ENCODE data around the gene MTURN.

Gene MTURN

DNA sequence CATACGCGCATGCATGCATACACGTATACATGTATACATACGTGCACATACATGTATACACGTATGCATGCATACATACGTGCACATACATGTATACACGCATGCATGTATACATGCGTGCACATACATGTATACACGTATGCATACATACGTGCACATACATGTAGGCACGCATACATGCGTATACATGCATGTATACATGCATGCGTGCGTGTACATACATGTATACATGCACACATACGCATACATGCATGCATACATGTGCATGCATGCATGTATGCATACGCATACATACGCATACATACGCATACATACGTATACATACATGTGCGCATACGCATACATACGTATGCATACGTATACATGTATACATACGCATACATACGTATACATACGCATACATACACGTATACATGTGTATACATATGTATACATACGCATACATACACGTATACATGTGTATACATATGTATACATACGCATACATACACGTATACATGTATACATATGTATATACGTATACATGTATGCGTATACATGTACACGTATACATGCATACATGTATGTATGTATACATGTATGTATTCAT is 19.0 kb upstream of the MTURN start:
- TF ChIP-seq, protein P1, sequence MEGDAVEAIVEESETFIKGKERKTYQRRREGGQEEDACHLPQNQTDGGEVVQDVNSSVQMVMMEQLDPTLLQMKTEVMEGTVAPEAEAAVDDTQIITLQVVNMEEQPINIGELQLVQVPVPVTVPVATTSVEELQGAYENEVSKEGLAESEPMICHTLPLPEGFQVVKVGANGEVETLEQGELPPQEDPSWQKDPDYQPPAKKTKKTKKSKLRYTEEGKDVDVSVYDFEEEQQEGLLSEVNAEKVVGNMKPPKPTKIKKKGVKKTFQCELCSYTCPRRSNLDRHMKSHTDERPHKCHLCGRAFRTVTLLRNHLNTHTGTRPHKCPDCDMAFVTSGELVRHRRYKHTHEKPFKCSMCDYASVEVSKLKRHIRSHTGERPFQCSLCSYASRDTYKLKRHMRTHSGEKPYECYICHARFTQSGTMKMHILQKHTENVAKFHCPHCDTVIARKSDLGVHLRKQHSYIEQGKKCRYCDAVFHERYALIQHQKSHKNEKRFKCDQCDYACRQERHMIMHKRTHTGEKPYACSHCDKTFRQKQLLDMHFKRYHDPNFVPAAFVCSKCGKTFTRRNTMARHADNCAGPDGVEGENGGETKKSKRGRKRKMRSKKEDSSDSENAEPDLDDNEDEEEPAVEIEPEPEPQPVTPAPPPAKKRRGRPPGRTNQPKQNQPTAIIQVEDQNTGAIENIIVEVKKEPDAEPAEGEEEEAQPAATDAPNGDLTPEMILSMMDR (IDR thresholded peaks at IDR 0.05), result no peak
- H3K27ac ChIP-seq, result no peak overlapping the region
- no peak overlapping the region for H3K4me2 ChIP-seq (ENCODE audit: low read length)
- no peaks in the 10 kb centered on the region for H3K4me1 ChIP-seq
- no peaks in the 10 kb centered on the region for H3K9me3 ChIP-seq (ENCODE audit: control insufficient read depth, low read length)
- H3K9ac ChIP-seq, result no peak overlapping the region
- H2AFZ ChIP-seq, result no peak overlapping the region
- no peaks in the 10 kb centered on the region for H3K27me3 ChIP-seq (ENCODE audit: control insufficient read depth, insufficient read depth, low read length)
- H3K79me2 ChIP-seq, result no peaks in the 10 kb centered on the region
- no peak overlapping the region for H3K4me3 ChIP-seq (ENCODE audit: low read depth, low read length)
- no peaks in the 10 kb centered on the region for H3K36me3 ChIP-seq (ENCODE audit: control insufficient read depth, insufficient read depth, low read length)

DNA sequence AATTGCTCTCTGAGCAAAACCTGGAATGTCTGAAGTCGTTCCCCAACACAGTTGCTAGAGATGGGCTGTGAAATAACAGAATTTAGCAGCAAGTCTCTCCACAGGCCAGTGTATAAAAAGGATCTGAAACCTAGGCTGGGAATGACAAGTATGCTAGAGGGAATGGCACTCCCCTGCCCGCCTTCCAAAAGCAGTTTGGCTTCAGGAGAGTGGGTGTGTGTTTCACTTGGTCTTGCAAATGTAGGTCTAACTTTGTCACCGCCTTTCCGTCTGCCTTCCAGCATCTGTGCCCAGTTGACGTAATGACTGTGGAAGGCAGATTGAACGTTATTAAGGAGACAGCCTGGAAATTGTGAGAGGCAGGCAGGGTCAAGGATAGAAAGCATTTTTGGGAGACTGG is 18.0 kb upstream of the MTURN start:
- H3K9ac ChIP-seq, result no peak overlapping the region
- no peaks in the 10 kb centered on the region for H3K79me2 ChIP-seq
- no peaks in the 10 kb centered on the region for H3K27me3 ChIP-seq (ENCODE audit: control insufficient read depth, insufficient read depth, low read length)
- no peak overlapping the region for H3K4me2 ChIP-seq (ENCODE audit: low read length)
- H3K36me3 ChIP-seq (ENCODE audit: control insufficient read depth, insufficient read depth, low read length), result no peaks in the 10 kb centered on the region
- H3K4me3 ChIP-seq (ENCODE audit: low read depth, low read length), result no peak overlapping the region
- no peaks in the 10 kb centered on the region for H3K4me1 ChIP-seq
- no peaks in the 10 kb centered on the region for H3K9me3 ChIP-seq (ENCODE audit: control insufficient read depth, low read length)
- TF ChIP-seq, protein P1 (IDR thresholded peaks at IDR 0.05), result no peak
- no peak overlapping the region for H3K27ac ChIP-seq
- no peak overlapping the region for H2AFZ ChIP-seq

DNA sequence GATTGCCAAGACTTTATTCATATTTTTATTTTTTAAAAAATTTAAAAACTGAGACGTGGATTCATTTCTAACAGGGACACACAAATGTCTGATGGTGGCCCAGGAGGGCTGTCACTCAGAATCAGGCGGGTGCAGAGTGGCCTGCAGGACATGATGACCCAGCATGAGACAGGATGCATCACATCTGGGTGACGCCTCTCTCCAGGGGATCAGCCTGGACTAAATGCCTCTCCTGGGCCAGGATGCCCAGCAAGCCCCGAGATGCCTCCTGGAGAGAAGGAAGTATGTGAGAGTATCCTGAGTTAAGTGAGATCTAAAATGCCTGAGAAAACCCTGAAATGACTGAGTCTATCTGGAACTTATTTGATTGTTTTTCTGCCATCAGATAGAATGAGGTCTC is 16.9 kb upstream of the MTURN start:
- TF ChIP-seq, protein P1 (IDR thresholded peaks at IDR 0.05), result no peak
- no peak overlapping the region for H2AFZ ChIP-seq
- H3K9ac ChIP-seq, result no peak overlapping the region
- H3K27me3 ChIP-seq (ENCODE audit: control insufficient read depth, insufficient read depth, low read length), result no peaks in the 10 kb centered on the region
- no peak overlapping the region for H3K27ac ChIP-seq
- no peaks in the 10 kb centered on the region for H3K36me3 ChIP-seq (ENCODE audit: control insufficient read depth, insufficient read depth, low read length)
- no peaks in the 10 kb centered on the region for H3K9me3 ChIP-seq (ENCODE audit: control insufficient read depth, low read length)
- H3K4me3 ChIP-seq (ENCODE audit: low read depth, low read length), result no peak overlapping the region
- no peak overlapping the region for H3K4me2 ChIP-seq (ENCODE audit: low read length)
- H3K4me1 ChIP-seq, result no peaks in the 10 kb centered on the region
- no peaks in the 10 kb centered on the region for H3K79me2 ChIP-seq

DNA sequence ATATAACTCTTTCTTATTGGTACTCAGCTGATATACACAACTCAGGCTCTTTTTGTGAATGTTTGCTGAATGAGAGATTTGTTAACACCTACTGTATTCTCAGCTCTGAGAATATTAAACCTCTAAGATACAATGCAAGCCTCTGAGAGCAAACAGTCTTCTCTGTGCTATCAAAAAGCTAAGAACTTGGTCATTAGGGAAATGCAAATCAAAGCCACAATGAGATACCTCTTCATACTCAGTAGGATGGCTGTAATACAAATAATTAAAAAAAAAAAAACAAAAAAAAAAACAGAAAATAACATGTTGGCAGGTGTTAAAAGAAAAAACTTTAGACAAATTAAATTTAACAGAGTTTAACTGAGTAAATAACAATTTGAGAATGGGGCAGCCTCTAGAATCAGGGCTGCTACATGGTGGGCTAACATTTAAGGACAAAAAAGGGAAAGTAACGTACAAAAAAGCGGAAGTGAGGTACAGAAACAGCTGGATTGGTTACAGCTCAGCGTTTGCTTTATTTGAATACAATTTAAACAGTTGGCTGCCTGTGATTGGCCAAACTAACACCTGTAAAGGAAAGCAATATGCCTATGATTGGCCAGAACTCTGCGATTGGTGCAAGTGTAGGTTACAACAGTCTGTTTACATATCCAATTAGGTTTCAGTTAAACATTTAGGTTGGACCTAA is 14.8 kb upstream of the MTURN start:
- TF ChIP-seq, protein P1 (IDR thresholded peaks at IDR 0.05), result no peak
- H2AFZ ChIP-seq, result no peak overlapping the region
- H3K36me3 ChIP-seq (ENCODE audit: control insufficient read depth, insufficient read depth, low read length), result no peaks in the 10 kb centered on the region

More for the DNA sequence above, 14.8 kb upstream of the MTURN start:
- H3K4me3 ChIP-seq (ENCODE audit: low read depth, low read length), result no peak overlapping the region
- H3K9me3 ChIP-seq (ENCODE audit: control insufficient read depth, low read length), result no peaks in the 10 kb centered on the region
- no peaks in the 10 kb centered on the region for H3K4me1 ChIP-seq
- H3K27me3 ChIP-seq (ENCODE audit: control insufficient read depth, insufficient read depth, low read length), result no peaks in the 10 kb centered on the region
- H3K27ac ChIP-seq, result no peak overlapping the region
- H3K4me2 ChIP-seq (ENCODE audit: low read length), result no peak overlapping the region
- H3K9ac ChIP-seq, result no peak overlapping the region
- no peaks in the 10 kb centered on the region for H3K79me2 ChIP-seq
